ENCODE results near the gene CACNA1F. TPM values are rescaled to one million over a fixed set of nuclear protein-coding genes. Genes with fewer than 3 reads are reported as not detected.
A peak's percentile ranks its signal among the peaks of the same experiment; 100 is the strongest.

The CACNA1F gene
- polyA plus RNA-seq, 3 donors, result 0.73 TPM; not detected in 2

DNA sequence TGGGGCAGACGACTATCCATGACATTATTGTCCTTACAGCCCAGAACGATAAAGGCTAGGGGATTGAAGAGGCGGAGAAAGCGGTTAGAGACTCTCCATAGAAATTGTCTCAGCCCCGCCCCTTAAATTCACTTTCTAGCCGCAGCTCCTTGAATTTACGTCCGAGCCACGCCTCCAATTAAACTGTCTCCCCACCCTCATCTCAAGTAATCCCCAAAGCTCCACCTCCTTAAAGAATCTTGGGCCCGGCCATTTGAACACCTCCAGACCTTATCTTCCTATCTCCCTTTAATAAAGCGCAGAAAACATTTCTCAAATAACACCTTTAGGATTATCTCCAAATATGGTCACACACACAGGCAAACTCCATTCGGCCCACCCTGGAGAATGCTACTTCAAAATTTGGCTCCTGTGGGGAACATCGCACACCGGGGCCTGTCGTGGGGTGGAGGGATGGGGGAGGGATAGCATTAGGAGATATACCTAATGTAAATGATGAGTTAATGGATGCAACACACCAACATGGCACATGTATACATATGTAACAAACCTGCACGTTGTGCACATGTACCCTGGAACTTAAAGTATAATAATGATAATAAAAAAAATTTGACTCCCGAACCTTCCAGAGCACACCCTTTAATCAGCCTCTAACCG, 77.8 kb downstream of the CACNA1F start:
- no peaks in the 10 kb centered on the region for H3K36me3 ChIP-seq (replicated peaks in 1 of 2; ENCODE audit: control insufficient read depth in 1 of 2, insufficient read depth in 2 of 2, low read length in 2 of 2)
- DNase-seq, result peak in 1 of 3 donors; percentile 18
- H2AFZ ChIP-seq (ENCODE audit: insufficient read depth, low read depth, low read length, poor library complexity, severe bottlenecking), result peak overlapping the region; percentile 32
- no peaks in the 10 kb centered on the region for H3K36me3 Mint-ChIP-seq
- peaks cover 17% of the 10 kb centered on the region for H3K4me1 Mint-ChIP-seq
- intact Hi-C loops (cut with micrococcal nuclease), result no loop called here
- H3K4me3 ChIP-seq (replicated peaks in 1 of 3; ENCODE audit: low read depth in 2 of 3, low read length in 3 of 3), result peak overlapping the region; percentile 37 to 72 (median 56)
- peak overlapping the region; percentile 82 to 91 for H3K4me3 Mint-ChIP-seq
- H4K20me1 ChIP-seq (ENCODE audit: insufficient read depth, low read length), result no peaks in the 10 kb centered on the region
- H3K27ac Mint-ChIP-seq, result peak overlapping the region; percentile 96 to 98 (median 97)
- TF ChIP-seq, protein P1, sequence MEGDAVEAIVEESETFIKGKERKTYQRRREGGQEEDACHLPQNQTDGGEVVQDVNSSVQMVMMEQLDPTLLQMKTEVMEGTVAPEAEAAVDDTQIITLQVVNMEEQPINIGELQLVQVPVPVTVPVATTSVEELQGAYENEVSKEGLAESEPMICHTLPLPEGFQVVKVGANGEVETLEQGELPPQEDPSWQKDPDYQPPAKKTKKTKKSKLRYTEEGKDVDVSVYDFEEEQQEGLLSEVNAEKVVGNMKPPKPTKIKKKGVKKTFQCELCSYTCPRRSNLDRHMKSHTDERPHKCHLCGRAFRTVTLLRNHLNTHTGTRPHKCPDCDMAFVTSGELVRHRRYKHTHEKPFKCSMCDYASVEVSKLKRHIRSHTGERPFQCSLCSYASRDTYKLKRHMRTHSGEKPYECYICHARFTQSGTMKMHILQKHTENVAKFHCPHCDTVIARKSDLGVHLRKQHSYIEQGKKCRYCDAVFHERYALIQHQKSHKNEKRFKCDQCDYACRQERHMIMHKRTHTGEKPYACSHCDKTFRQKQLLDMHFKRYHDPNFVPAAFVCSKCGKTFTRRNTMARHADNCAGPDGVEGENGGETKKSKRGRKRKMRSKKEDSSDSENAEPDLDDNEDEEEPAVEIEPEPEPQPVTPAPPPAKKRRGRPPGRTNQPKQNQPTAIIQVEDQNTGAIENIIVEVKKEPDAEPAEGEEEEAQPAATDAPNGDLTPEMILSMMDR (IDR thresholded peaks at IDR 0.05), result no peak
- H3K9ac ChIP-seq (ENCODE audit: insufficient read depth, low read length, poor library complexity, severe bottlenecking), result peak overlapping the region; percentile 79
- no peaks in the 10 kb centered on the region for H3K27me3 ChIP-seq (ENCODE audit: control insufficient read depth in 2 of 2, insufficient read depth in 2 of 2, low read length in 2 of 2)
- H3K4me2 ChIP-seq (replicated peaks; ENCODE audit: extremely low read depth, low read length, poor library complexity, severe bottlenecking), result peak overlapping the region; percentile 70
- H3K9me3 ChIP-seq (replicated peaks in 1 of 2; ENCODE audit: control insufficient read depth in 1 of 2, insufficient read depth in 1 of 2, low read length in 2 of 2), result no peaks in the 10 kb centered on the region
- peak overlapping the region; percentile 91 to 93 for H3K27ac ChIP-seq (ENCODE audit: low read depth in 1 of 2, low read length in 2 of 2)
- H3K4me1 ChIP-seq (ENCODE audit: control insufficient read depth in 1 of 2, insufficient read depth in 2 of 2, low read length in 2 of 2), result peaks cover 12 to 18% of the 10 kb centered on the region in 2 donors
- no peaks in the 10 kb centered on the region for H3K79me2 ChIP-seq (ENCODE audit: insufficient read depth, low read length)
- H3K9me3 Mint-ChIP-seq, result peaks cover 0 to 13% (median 8%) of the 10 kb centered on the region in 7 donors
- no peaks in the 10 kb centered on the region for H3K27me3 Mint-ChIP-seq (ENCODE audit: low read depth in 3 of 3)
- 0% methylated on average over 8 of the region's 18 CpGs for WGBS (ENCODE audit: insufficient coverage)

Other genes with a start within 250 kb of the CACNA1F start
- 100 to 1,000 TPM in 1 of 3 donors, 10 to 100 TPM in 1, 1 to 10 TPM in 1; 3.8 to 103 (median 10.7) TPM for gene GRIPAP1, start 231.1 kb downstream of the CACNA1F start, polyA plus RNA-seq
- 10 to 100 TPM; 12.8 to 41.2 (median 22.0) TPM for gene TFE3, start 190.0 kb downstream of the CACNA1F start, polyA plus RNA-seq
- gene CCDC120, start 174.3 kb downstream of the CACNA1F start, polyA plus RNA-seq, result under 1 TPM in 2 of 3 donors, not detected in 1; 0.11 to 0.89 TPM
- 1 to 10 TPM; 4.1 to 7.9 (median 5.5) TPM for gene PRAF2, start 159.3 kb downstream of the CACNA1F start, polyA plus RNA-seq
- gene WDR45, start 153.5 kb downstream of the CACNA1F start, polyA plus RNA-seq, result 100 to 1,000 TPM in 1 of 3 donors, 10 to 100 TPM in 2; 83.1 to 207 (median 83.8) TPM
- gene GPKOW, start 109.6 kb downstream of the CACNA1F start, polyA plus RNA-seq, result 10 to 100 TPM; 14.3 to 23.1 (median 18.1) TPM
- 1 to 10 TPM; 1.1 to 2.0 (median 1.5) TPM for gene MAGIX, start 70.6 kb downstream of the CACNA1F start, polyA plus RNA-seq
- gene PLP2, start 61.4 kb downstream of the CACNA1F start, polyA plus RNA-seq, result 100 to 1,000 TPM; 280 to 374 (median 330) TPM
- 10 to 100 TPM in 1 of 3 donors, 1 to 10 TPM in 2; 4.4 to 22.3 (median 5.4) TPM for gene PRICKLE3, start 47.0 kb downstream of the CACNA1F start, polyA plus RNA-seq
- under 1 TPM; 0.27 to 0.69 (median 0.68) TPM for gene SYP, start 33.1 kb downstream of the CACNA1F start, polyA plus RNA-seq
- gene CCDC22, start 2.1 kb upstream of the CACNA1F start, polyA plus RNA-seq, result 10 to 100 TPM; 24.8 to 36.3 (median 36.2) TPM
- gene FOXP3, start 31.4 kb upstream of the CACNA1F start, polyA plus RNA-seq, result under 1 TPM in 1 of 3 donors, not detected in 2; 0.10 TPM
- 1 to 10 TPM in 2 of 3 donors, under 1 TPM in 1; 0.47 to 1.6 (median 1.6) TPM for gene PPP1R3F, start 36.5 kb upstream of the CACNA1F start, polyA plus RNA-seq
- not detected for gene GAGE10, start 70.3 kb upstream of the CACNA1F start, polyA plus RNA-seq
- not detected for gene GAGE12J, start 88.7 kb upstream of the CACNA1F start, polyA plus RNA-seq
- not detected for gene GAGE13, start 98.2 kb upstream of the CACNA1F start, polyA plus RNA-seq